GM21529 (cell line): Measurements from ENCODE around the gene RPS6KC1.
"Not testable (repeated sequence)": the region's sequence is repeated elsewhere in the genome, so short reads cannot be mapped to it uniquely, and the experiment has no call there.

Experiments
- ATAC-seq: cut with Tn5 transposase; IDR thresholded peaks from one replicate; pipeline ENCODE4 v1.9.1; 2021; ENCODE audit not compliant: unreplicated experiment

RPS6KC1 gene

GRCh38 chr1:213138391-213138790 is 87.3 kb downstream of the RPS6KC1 start:
- no peak for ATAC-seq

- no peak for ATAC-seq
These were observed 87.9 kb downstream of the RPS6KC1 start for GRCh38 chr1:213138892-213139291.

GRCh38 chr1:213148905-213149304 is 97.9 kb downstream of the RPS6KC1 start:
- ATAC-seq: no peak

- not testable (repeated sequence) for ATAC-seq
These were observed 99.0 kb downstream of the RPS6KC1 start for GRCh38 chr1:213150090-213150489.

- ATAC-seq: no peak
These were observed 103.1 kb downstream of the RPS6KC1 start for GRCh38 chr1:213154056-213154685.

- ATAC-seq: no peak
These were observed 108.3 kb downstream of the RPS6KC1 start for GRCh38 chr1:213159376-213159775.

- not testable (repeated sequence) for ATAC-seq
These were observed 109.4 kb downstream of the RPS6KC1 start for GRCh38 chr1:213160442-213160841.

- ATAC-seq: no peak
These were observed 111.3 kb downstream of the RPS6KC1 start for GRCh38 chr1:213162338-213162737.

- no peak for ATAC-seq
These were observed 111.8 kb downstream of the RPS6KC1 start for GRCh38 chr1:213162862-213163261.

- ATAC-seq: no peak
These were observed 112.3 kb downstream of the RPS6KC1 start for GRCh38 chr1:213163278-213163711.

- ATAC-seq: no peak
These were observed 113.5 kb downstream of the RPS6KC1 start for GRCh38 chr1:213164561-213164960.

GRCh38 chr1:213166852-213167251 is 115.8 kb downstream of the RPS6KC1 start:
- ATAC-seq: no peak

- no peak for ATAC-seq
These were observed 120.7 kb downstream of the RPS6KC1 start for GRCh38 chr1:213171711-213172110.

GRCh38 chr1:213176341-213176740 is 125.3 kb downstream of the RPS6KC1 start:
- no peak for ATAC-seq

- ATAC-seq: no peak
These were observed 128.7 kb downstream of the RPS6KC1 start for GRCh38 chr1:213179784-213180183.

- no peak for ATAC-seq
These were observed 129.8 kb downstream of the RPS6KC1 start for GRCh38 chr1:213180833-213181232.

GRCh38 chr1:213183036-213183672 is 132.1 kb downstream of the RPS6KC1 start:
- ATAC-seq: no peak

- ATAC-seq: no peak
These were observed 135.1 kb downstream of the RPS6KC1 start for GRCh38 chr1:213186168-213186567.

GRCh38 chr1:213192026-213192425 is 141.0 kb downstream of the RPS6KC1 start:
- ATAC-seq: no peak

- ATAC-seq: no peak
These were observed 143.3 kb downstream of the RPS6KC1 start for GRCh38 chr1:213194383-213194782.

GRCh38 chr1:213194855-213195254 is 143.8 kb downstream of the RPS6KC1 start:
- ATAC-seq: no peak

- ATAC-seq: not testable (repeated sequence)
These were observed 145.4 kb downstream of the RPS6KC1 start for GRCh38 chr1:213196328-213197054.
